Activated CD8-positive, alpha-beta memory T cell treated with anti-CD3 and anti-CD28 coated beads for 4 hours (primary cell): Measurements from ENCODE around the gene EXOC8.

Experiments used
- DNase-seq, 2 donors: peaks; one replicate each; pipeline ENCODE4 v3.0.0-alpha.2; 2020; ENCODE audit warnings: low read depth in 2 of 2

The EXOC8 gene

DNA sequence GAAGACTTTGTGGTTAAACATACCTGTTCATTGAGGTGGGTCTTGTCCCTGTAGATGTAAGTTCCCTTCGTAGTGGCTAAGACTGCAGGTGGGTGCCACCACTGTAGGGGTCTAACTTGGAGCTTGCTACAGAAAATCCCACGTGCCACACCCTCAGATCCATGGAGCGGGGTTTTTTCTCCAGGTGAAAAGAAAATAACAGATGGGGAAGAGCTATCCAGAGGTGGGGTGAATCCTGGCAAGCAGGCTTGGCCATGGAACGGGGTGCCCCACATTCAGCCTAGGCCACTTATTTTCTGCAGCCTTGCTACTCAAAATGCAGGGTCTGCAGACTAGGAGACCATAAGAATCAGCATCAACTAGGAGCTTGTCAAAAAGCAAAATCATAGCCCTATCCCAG is 24.0 kb downstream of the EXOC8 start:
- no peak for DNase-seq

DNA sequence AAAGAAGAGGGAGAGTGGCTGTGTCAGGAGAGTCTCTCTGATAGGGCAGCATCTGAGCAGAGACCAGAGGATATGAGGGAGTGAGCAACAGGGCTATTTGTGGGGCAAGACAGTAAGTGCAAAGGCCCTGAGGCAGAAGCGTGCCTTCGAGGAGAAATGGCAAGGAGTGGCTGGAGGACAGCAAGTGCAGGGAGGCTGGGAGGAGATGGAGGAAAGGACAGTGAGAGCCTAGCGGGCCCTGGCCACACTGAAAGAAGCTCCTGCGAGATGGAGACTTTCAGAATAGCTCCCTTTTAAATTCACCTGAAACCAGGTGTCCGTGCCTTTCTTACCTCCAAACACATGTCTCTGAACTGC is 25.2 kb downstream of the EXOC8 start:
- no peak for DNase-seq

- no peak for DNase-seq
Observed at GRCh38 chr1:231311720-231312431, 25.8 kb downstream of the EXOC8 start.

DNA sequence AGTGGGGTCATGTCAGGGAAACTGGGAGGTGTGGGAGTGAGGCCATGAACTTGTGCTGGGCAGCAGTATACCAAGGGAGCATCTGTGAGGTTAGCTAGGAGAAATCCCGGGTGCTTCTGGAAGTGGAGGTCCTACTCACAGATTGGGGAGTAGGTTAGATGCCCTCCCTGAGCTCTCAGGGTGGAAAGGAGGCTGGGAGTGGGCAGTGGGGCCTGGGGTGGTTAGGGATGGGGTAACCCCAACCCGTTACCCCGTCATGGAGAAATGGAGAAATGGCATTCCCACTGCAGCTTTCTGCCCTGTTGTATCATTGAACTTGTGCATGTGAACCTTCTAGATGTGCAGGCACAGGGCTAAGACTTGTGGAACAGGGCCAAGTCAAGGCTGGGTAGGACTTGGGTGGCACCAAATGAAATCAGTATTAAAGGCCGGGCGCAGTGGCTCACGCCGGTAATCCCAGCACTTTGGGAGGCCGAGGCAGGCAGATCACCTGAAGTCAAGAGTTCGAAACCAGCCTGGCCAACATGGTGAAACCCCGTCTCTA is 27.2 kb downstream of the EXOC8 start:
- no peak for DNase-seq

- DNase-seq: no peak
Observed at GRCh38 chr1:231301990-231302389, 35.7 kb downstream of the EXOC8 start.

DNA sequence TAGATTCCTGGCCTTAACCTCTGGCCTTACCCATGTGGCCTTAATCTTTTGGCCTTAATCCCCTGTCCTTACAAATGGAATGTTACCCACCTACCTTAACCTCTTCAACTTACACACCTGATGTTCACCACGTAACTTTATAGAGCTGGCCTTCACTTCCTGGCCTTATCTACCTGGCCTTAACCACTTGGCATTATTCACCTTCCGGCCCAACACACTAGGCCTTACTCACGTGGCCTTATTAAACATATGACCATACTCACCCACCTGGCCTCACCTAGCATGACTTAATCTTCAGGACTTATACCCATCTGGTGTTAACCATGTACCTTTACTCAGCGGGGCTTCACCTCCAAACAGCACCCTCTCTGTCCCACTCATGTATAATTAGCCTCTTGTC is 41.7 kb downstream of the EXOC8 start:
- DNase-seq: no peak

- DNase-seq: no peak
Observed at GRCh38 chr1:231286603-231287002, 51.0 kb downstream of the EXOC8 start.

DNA sequence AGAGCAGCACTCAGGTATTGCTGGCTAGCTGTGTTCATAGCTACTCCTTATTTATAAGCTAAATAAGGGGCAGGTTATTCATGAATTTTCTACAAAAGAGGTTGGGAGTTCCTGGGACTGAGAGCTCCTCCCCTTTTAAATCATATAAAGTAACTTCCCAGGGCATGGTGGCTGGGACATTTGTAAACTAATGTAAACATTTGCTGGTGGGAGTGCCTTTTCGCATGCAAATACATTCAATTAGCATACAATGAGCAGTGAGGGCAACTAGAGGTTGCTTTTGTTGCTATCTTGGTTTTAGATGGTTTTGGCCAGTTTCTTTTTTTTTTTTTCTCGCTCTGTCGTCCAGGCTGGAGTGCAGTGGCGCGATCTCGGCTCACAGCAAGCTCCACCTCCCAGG is 53.2 kb downstream of the EXOC8 start:
- DNase-seq: no peak
